Tibial artery (tissue), 4 donors: ENCODE data around the gene FRS2.

ENCODE experiments used
- DNase-seq, 2 donors: peaks; one replicate each; pipeline ENCODE4 v3.0.0-alpha.2; 2019
- H3K27ac ChIP-seq, 2 donors: fragments of 200-600 bp; sonication (generic) in 1 of 2; 1 replicate in 1 of 2; 2 replicates in 1 of 2; pipeline ENCODE4 v1.5.1; 2018 to 2019; ENCODE audit warnings: mild to moderate bottlenecking in 1 of 2
- H3K27me3 ChIP-seq, 2 donors: fragments of 200-600 bp; sonication (generic) in 1 of 2; one replicate each; pipeline versions ENCODE4 v1.5.1 to v1.6.0; 2016 to 2019
- H3K36me3 ChIP-seq, 3 donors: fragments of 200-600 bp; sonication (generic) in 2 of 3; one replicate each; pipeline ENCODE4 v1.5.1; 2016 to 2019; ENCODE audit warnings: mild to moderate bottlenecking in 2 of 3
- H3K4me1 ChIP-seq, 4 donors: fragments of 200-600 bp; sonication (generic) in 2 of 4; 1 replicate in 3 of 4; 2 replicates in 1 of 4; pipeline ENCODE4 v1.5.1; 2016 to 2019
- H3K4me3 ChIP-seq, 2 donors: fragments of 200-600 bp; sonication (generic) in 1 of 2; 1 replicate in 1 of 2; 2 replicates in 1 of 2; pipeline ENCODE4 v1.5.1; 2018 to 2019; ENCODE audit warnings: mild to moderate bottlenecking in 2 of 2
- H3K9me3 ChIP-seq, 3 donors: fragments of 200-600 bp; sonication (generic) in 1 of 3; one replicate each; pipeline ENCODE4 v1.5.1; 2016 to 2019
- intact Hi-C: fragments of 100-400 bp; cut with DNase I; formaldehyde crosslinking; loops from one replicate; pipeline ENCODE4 v1.15.0; 2023; ENCODE audit warnings: low total_unique reads
- TF ChIP-seq, protein P1 (sequence below), 2 experiments: fragments of 200-600 bp in 1 of 2; fragments of 450-650 bp in 1 of 2; IDR thresholded peaks; one replicate each; pipeline ENCODE4 v1.5.1; 2017 to 2019; ENCODE audit warnings: antibody characterized with exemption in 2 of 2, mild to moderate bottlenecking in 1 of 2, moderate library complexity in 1 of 2

Gene FRS2

DNA sequence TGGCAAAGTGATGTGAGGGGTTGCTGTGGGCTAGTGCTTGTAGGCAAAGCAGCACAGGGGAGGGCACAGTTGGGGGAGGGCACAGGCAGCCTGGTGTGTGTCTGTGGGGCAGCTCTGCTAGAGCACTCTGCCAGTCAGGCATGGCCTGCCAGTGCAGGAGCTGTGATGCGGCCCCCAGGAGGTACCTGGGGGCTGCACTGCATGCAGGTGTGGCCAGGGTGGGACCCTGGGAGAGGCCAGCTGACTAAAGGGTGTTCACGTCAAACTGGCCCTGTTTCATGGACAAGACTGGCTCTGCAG, 54.1 kb downstream of the FRS2 start:
- no peak overlapping the region for H3K4me3 ChIP-seq
- TF ChIP-seq, protein P1, sequence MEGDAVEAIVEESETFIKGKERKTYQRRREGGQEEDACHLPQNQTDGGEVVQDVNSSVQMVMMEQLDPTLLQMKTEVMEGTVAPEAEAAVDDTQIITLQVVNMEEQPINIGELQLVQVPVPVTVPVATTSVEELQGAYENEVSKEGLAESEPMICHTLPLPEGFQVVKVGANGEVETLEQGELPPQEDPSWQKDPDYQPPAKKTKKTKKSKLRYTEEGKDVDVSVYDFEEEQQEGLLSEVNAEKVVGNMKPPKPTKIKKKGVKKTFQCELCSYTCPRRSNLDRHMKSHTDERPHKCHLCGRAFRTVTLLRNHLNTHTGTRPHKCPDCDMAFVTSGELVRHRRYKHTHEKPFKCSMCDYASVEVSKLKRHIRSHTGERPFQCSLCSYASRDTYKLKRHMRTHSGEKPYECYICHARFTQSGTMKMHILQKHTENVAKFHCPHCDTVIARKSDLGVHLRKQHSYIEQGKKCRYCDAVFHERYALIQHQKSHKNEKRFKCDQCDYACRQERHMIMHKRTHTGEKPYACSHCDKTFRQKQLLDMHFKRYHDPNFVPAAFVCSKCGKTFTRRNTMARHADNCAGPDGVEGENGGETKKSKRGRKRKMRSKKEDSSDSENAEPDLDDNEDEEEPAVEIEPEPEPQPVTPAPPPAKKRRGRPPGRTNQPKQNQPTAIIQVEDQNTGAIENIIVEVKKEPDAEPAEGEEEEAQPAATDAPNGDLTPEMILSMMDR (IDR thresholded peaks at IDR 0.05), result no peak
- H3K9me3 ChIP-seq, result peaks cover 0 to 7% (median 0%) of the 10 kb centered on the region in 3 donors
- no peaks in the 10 kb centered on the region for H3K27me3 ChIP-seq
- intact Hi-C loops, result no loop called here
- no peak for DNase-seq
- no peaks in the 10 kb centered on the region for H3K36me3 ChIP-seq
- no peak overlapping the region for H3K27ac ChIP-seq
- H3K4me1 ChIP-seq, result peaks cover 0 to 54% (median 9%) of the 10 kb centered on the region in 4 donors

DNA sequence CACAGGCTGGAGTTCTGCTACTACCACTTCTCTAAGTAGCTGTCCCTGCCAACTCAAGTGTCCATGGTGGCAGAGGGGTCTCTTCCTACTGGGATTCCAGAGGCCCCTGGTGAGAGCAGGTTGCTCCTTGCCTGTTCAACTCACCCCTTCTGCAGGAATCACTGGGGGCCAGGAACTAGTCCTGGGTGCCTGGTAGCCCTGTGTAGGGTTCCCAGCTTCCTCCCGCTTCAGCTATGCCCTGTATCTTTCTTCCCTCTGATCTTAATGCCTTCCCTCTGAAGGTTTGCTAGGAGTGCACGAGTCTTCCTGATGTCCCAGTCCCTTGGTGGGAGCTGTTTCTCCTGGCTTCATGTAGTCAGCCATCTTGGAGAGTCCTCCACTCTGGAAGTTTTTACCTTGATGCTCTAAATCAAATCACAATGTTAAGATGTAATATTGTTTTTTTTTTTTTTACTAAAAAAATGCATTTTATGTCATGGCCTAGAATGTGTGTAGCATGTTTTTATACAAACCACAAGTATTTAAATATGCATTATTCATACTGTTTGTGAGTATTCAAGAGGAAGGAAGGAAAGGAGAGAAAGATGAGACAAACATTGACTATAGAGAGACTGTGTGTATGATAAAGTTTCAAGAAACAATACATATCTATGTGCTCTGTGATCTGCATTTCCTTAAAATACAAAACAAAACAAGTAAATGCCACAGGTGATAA, 54.7 kb downstream of the FRS2 start:
- no peak for DNase-seq
- Histone ChIP-seq H3K4me3 (no peak overlapping the region), H3K36me3 (no peaks in the 10 kb centered on the region), H3K27me3 (no peaks in the 10 kb centered on the region), H3K9me3 (peaks cover 0 to 7% (median 0%) of the 10 kb centered on the region in 3 donors), H3K4me1 (peaks cover 0 to 57% (median 9%) of the 10 kb centered on the region in 4 donors), H3K27ac (no peak overlapping the region)
- TF ChIP-seq, protein P1 (IDR thresholded peaks at IDR 0.05), result no peak
- intact Hi-C loops, result no loop called here

DNA sequence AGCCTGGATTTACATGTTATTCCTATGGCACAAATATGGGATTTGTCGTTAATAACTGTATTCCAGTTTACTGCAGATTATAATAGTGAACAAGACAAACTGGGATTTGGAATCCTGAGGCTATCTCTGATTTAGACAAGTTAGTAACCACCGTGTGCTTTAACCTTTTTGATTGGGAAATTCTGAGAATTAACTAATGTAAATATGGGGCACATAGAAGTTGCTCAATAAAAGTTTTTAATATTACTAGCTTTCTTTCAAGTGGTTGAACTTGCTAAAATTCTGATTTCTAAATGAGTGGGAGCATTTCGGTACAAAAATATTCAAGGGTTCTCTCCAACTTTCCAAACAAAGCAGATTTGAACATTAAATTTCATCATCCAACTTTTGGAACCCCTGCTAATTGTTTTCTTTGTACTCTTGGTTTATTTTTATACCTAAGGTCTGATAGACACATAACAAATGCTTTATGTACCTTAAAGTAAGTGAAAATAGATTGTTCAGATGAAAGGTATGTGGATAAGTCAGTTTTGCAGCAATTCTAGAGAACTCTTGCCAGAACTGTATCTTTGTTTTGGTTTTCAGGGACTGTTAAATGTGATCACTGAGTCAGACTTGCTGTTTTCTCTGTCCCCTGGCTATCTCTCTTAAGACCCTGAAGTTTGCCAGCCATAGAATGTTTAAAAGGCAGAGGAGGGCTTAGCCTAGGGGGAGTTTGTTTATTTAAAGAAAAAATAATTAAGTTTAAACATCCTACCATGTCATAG, 57.5 kb downstream of the FRS2 start:
- Histone ChIP-seq H3K36me3 (peaks cover 0 to 4% (median 0%) of the 10 kb centered on the region in 3 donors), H3K27me3 (no peaks in the 10 kb centered on the region), H3K9me3 (peaks cover 0 to 3% (median 0%) of the 10 kb centered on the region in 3 donors), H3K4me1 (peaks cover 0 to 52% (median 9%) of the 10 kb centered on the region in 4 donors), H3K27ac (peak overlapping the region; percentile 31 to 43), H3K4me3 (no peak overlapping the region)
- DNase-seq, result no peak
- intact Hi-C loops, result no loop called here
- TF ChIP-seq, protein P1 (IDR thresholded peaks at IDR 0.05), result no peak

DNA sequence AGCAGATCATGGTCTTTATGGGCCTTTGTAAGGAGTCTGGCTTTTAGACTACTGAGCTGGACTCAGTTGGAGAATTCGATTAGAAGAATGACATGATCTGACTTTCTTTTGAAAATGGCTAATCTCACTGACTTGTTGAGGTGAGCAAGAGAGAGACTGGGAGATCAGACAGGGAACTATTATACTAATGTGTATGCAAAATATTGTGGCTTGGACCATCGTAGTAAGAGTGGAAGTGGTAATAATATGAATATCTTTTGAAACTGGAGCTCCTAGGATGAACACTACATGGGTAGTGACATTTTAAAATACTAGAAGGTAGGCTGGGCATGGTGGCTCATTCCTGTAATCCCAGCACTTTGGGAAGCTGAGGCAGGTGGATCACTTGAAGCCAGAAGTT, 58.8 kb downstream of the FRS2 start:
- H3K27ac ChIP-seq, result peak overlapping the region; percentile 31 to 43
- no peaks in the 10 kb centered on the region for H3K27me3 ChIP-seq
- H3K36me3 ChIP-seq, result peaks cover 0 to 4% (median 0%) of the 10 kb centered on the region in 3 donors
- no peak for DNase-seq
- intact Hi-C loops, result no loop called here
- TF ChIP-seq, protein P1 (IDR thresholded peaks at IDR 0.05), result no peak
- peaks cover 0 to 57% (median 10%) of the 10 kb centered on the region in 4 donors for H3K4me1 ChIP-seq
- no peak overlapping the region for H3K4me3 ChIP-seq
- H3K9me3 ChIP-seq, result no peaks in the 10 kb centered on the region

DNA sequence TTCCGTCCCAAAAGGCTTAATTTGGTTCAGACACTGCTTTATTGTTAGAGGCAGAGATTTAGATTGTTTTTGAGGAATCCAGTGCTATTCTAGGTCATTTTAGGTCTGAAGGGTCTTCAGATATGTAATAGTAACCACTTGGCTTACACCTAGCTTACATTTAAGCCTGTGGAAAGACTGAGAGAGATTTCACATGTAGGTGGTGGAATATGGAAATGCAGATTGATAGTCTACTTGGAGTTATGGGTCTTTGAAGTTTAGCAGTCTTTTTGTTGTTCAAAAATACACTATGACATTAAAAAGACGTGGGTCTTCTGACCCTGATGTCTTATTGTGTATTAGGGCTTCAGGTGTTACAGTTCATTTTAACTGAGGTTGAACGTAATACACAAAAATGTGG, 63.7 kb downstream of the FRS2 start:
- Histone ChIP-seq H3K27me3 (no peaks in the 10 kb centered on the region), H3K27ac (peak overlapping the region; percentile 57 to 58), H3K4me3 (no peak overlapping the region), H3K9me3 (no peaks in the 10 kb centered on the region), H3K4me1 (peaks cover 0 to 29% (median 10%) of the 10 kb centered on the region in 4 donors), H3K36me3 (peaks cover 0 to 4% (median 0%) of the 10 kb centered on the region in 3 donors)
- no peak for DNase-seq
- intact Hi-C loops, result no loop called here
- TF ChIP-seq, protein P1 (IDR thresholded peaks at IDR 0.05), result no peak
